Stimulated activated CD4-positive, alpha-beta T cell treated with anti-CD3 and anti-CD28 coated beads, Interleukin-1b, Interleukin-23, amount 100 ng/mL, for 4 hours (primary cell): ENCODE measurements around the gene NADK2.
A peak's percentile ranks its signal among the peaks of the same experiment; 100 is the strongest.

Experiments used
- DNase-seq, 2 donors: peaks; one replicate each; pipeline ENCODE4 v3.0.0-alpha.2; 2020; ENCODE audit warnings: low read depth in 2 of 2

NADK2 gene

DNA sequence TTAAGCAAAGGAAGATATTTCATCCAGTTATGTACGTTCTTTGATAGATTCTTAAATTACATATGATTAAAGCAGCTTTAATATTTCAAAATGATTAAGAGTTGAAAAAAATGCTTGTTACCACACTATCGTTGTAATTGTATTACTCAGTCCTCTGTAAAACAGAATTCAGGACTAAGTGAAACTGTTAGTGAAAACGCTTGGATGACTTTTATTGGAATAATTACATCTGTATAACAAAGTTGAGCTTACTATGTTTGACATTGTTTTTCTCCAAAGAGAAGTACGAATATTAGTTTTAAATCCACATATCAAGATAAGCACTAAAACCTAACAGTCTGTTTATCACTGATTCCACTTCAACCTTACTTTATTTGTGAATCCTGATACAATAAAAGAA lies 8.7 kb upstream of the NADK2 start:
- no peak for DNase-seq

DNA sequence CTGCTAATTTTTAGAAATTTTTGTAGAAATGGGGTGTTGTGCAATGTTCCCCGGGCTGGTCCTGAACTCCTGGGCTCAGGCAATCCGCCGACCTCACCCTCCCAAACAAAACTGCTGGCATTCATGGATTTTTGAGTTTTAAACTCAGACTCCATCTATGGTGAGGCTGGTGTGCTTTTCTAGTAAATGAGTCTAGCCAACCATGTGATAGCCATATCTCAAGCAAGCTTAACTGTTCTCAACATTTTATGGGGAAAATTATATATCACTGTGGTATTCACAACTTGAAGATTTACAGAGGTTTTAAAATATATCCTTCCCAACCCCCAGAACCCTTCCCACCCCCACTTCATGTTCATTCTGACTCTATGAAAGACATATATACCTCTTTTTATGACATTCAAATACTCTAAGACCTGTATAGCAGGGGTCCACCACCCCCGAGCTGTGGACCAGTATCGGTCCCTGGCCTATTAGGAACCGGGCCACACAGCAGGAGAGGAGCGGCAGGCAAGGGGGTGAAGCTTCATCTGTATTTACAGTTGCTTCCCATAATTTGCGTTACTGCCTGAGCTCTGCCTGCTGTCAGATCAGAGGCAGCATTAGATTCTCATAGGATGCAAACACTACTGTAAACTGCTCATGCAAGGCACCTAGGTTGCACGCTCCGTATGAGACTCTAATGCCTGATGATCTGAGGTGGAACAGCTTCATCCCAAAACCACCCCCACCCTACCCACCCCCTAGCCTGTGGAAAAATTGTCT lies 4.5 kb upstream of the NADK2 start:
- DNase-seq: no peak

DNA sequence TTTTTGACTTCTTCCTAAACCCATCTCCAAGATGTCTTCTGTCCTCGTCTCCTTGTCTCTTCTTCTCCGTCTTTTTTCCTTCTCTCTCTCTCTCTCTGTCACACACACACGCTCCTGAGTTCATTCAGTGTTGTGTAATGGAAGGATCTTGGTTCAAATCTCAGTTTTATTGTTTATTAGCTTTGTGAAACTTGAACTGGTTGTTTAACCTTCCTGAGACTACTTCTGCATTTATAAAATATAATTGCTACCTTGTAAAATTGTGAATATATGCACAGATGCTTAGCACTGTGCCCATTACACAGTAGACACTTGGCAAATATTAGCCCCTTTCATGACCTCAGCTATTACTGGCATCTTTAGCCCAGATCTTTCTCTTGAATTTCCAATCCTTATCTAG lies 2.4 kb upstream of the NADK2 start:
- no peak for DNase-seq

DNA sequence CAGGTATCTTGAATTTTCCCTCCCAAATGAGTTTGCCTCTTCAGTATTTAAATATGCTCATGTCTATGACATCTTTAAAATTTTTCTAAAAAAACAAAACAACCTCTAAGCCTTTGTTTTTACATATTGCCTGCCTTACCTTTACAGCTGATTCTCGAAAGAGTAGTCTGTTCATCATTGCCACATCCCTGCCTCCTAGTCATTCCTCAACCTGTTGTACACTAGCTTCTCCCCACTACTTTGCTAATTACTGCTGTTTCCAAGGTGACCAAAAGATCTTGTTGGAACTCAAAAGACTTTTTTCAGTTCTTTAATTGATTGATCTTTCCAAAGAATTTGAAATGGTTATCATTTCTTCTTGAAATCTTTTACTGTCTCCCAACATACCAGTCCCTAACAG lies 1.9 kb upstream of the NADK2 start:
- no peak for DNase-seq

DNA sequence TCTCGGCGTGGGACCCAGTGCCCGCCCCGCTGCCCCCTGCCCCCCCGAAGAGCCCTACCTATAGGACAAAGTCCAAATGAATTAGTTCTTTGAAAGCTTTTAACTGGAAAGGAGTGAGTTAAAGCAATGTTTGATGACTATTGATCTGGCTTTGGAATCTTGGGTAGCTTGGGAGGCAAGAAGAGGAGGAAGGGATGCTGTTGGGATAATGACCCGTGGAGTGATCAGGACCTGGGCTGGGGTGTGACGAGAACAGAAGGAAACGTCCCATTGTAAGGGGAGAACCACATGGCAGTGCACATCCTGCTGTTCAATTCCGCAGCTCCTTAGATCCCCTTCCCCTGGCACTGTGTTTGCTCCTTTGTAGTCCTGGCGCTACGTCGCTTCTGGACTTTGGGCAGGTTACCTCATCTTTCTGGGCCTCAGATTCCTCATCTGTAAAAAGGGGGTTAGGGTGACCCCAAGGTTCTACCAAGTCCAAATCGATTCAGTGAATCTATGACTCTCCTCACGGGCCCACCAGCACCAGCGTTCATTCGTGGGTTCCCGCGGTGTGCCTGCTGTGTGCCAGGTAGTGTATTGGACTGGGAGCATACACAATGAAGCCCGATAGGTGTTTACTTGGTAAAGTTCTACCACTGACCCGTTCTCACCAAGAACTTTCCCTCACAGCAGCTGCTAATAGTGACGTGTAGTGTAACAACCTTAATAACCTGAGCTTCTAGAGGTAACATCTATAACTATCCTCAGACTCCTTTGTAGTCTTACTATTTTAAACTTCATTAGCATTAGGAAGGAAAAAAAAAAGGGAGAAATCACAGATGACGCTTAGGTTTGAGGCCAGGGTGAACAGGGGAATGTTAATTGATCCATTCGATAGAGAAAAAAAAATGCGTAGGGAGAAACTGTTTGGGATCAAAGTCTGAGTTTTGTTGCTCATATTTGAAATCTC lies 1.1 kb upstream of the NADK2 start:
- no peak for DNase-seq

DNA sequence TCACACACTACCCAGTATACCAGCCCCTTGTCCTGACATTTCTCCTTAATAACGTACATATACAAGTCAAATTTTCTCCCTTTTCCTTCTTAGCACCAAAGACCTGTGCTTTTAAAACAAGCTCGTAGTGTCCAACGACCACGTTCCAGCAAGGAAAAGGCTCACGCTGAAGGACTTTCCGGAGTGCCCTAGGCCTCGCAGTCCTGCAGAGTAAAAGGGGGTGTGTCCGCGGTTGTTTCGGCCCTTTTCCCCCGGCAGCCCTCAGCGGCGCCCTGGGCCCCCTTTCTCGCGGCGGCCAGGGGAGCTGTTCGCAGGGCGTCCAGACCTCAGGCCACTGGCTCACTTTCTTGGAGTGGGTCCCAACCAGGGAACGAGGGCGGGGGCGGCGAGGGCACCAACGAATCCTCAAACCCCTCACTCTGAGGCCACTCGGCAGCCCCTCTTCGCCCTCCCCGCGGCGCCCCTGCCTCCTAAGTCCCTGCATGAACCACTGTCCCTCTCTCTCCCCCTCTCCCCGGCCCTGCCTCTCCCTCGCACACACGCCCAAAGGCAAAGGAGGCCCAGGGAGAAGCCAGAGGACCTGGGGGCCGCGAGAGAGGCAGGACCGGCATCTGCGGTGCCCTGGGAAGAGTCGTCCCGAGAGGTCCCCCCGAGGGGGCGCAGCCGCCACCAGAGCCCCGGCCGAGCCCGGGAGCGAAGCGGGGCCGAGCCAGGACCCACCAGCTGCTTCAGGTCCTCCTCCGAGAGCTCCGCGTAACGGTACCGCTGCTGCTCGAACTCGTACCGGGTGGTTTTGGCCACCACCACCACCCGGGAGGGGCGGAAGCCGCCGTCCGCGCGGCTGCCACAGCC lies 720 bp downstream of the NADK2 start:
- peak in 1 of 2 donors; percentile 13 for DNase-seq

DNA sequence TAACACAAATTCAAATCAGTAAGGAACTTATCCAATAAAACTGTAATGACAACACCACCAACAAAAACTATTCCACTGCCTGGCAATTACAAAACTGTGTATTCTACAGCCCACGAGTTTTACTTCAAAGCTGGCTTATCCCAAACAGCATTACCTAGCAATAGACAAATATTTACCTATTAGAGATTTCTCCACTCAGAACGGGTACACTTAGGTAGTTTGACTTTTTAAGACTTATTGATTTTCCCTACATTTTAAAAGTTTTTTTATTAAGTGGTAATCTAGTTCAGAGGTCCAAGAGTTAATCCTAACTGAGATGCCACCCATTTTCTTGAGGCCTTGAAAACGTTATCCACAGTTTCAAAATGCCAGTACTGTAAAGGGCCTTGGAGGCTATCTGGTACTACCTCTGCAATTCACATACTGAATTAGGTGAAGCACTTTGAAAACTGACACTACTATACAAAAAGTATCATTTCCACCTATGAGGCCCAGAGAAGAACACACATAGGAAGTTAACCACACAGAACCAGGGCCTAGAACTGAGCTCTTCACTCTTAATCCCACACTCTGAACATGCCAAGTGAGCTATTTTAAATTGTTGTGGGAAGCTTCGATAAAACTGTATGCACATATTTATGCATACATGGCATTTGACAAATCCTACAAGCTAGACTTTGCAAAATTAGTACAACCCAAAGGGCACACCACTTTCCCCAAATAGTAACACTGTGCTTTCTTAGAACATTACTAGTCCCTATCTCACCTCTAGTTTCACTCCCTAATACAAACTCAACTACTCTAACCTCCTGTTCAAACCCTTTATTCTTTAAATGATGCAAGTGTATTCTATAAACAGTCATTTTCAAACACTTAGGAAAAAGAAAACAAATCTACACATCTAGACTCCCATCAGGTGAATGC lies 2.1 kb downstream of the NADK2 start:
- DNase-seq: no peak

DNA sequence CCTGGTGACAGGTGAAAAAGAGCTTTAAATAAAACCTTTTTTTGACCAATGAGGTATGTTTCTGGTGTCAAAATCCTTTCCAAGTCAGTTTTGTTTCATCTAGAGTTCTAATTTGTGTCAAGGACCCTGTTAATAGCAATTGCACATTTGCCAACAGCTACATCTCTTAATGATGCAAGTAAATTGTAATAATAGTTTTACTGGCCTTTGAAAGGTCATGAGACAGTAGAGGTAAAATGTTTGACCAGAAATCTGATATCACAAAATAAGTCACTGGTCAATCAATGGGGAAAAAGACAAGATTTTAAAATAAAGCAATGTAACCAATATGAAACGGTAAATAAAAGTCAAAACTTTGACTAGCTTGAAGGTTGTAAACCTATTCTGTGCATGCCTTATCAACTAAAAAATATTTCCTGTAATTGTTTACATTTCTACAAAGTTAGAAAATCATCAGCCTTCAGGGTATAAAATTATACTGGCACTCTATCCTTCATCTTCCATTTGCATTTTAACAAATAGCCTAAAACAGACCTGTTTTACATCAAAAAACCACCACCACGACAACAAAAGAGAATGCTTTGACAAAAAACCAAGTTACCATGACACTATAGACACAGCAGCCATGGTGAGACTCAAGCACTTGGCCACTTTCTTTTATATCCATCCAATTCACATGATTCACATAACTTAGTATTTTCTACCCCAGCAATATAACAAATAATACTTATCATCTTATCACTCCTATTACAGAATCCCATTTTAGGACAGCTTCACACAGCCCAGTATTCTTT lies 3.0 kb downstream of the NADK2 start:
- no peak for DNase-seq

DNA sequence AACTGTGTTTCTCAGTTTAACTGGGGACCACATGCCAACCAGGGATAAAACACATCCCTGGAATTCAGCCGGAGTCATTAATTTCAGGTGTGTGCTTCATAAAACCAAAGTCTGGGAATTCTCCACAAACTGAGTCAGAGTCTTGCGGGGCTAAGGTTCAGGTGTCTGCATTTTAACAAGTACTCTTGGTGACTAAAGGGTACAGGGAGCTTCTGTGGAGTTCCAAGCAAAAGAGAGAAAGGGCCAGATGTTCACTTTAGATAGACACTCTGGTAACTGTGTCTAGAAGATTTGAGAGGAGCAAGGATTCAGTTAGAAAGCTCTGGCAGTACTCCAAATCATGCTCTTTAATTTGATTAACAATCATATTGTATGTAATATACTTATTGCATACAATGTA lies 4.0 kb downstream of the NADK2 start:
- no peak for DNase-seq

DNA sequence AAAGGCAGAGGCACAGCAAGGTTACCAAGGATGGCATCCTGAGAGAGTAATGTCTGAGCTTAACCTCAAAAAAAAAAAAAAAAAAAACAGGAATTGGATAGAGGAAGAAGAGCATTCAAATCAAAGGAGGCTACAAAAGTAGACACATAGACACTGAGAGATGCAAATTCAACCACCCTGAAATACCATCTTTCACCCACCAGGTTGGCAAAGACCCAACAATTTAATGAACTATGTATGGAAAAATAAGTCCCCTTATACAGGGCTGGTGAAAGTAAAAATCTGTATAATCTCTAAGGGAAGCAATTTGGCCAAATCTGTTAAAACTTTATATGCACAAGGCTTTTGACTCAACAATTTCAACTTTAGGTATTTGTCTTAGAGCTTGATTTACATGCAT lies 4.9 kb downstream of the NADK2 start:
- no peak for DNase-seq

DNA sequence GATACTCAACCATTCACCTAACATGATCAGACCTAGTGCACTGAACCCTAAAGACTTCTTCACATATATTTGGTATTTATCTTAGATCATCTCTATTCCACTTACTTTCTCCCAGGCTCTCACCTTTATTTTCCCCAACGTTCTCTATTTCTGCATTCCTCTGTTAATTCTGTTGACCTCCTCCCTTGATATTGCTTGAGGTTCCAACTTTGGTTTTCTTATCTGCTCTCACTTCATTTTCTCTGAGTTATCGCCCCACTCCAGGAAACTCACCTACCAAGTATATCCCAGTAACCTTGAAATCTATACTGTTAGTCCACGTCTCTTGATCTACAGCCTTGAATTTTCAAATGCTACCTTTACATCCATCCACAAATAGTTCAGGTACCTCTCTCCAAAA lies 9.2 kb downstream of the NADK2 start:
- DNase-seq: no peak

DNA sequence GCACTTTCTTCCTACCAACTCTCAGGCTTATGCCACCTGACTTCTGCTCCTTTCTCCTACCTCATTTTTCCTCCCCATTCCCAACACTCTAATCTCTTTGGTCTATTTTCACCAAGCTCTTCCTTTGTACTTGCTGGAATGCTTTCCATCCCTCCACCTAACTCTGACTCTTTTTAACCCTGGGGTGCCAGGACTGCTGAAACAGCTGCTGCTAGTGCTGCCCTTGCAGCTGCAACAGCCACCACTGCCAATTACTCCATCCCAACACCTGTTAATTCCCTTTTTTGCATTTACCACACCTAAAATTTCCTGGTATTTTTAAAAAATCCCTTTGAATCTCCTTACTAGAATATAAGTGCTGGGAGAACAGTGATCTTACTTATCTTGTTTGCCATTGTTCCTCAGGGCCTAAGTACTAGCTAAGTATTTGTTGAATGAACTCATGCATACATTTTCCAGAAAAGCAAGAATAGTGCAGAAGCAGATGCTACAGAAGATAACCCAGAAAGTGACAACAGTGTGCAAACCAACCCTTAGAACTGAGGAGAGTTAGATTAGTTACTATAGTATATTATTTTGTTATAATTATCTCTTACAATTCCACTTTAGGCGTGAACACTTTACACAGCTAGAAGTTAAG lies 11.5 kb downstream of the NADK2 start:
- DNase-seq: no peak

DNA sequence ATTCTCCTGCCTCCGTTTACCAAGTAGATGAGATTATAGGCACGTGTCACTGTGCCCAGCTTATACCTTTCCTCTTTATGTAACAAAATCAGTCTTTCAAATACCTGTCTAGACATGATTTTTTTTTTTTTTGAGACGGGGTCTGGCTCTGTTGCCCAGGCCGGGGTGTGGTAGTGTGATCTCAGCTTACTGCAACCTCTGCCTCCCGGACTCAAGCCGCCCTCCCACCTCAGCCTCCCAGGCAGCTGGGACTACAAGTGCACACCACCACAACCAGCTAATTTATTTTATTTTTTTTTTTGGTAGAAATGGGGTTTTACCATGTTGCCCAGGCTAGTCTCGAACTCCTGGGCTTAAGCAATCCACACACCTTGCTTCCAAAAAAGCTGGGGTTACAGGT lies 13.2 kb downstream of the NADK2 start:
- DNase-seq: no peak

DNA sequence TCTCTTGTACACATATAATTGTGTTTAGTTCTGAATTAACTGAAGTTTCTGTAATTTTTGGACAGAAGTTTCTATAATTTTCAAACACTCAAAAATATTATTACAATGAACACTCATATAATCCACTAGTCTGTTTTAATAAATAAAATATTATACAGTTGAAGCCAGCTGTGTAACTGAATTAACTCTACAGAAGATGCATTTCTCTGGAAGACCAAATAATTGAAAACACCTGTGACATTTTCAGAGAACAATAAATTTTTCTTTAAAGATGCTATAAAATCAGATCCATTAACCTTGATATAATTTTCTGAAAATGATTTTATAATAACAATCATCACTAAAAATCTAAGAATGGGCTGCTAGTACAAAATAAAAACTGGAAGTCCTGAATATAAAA lies 14.7 kb downstream of the NADK2 start:
- DNase-seq: no peak

DNA sequence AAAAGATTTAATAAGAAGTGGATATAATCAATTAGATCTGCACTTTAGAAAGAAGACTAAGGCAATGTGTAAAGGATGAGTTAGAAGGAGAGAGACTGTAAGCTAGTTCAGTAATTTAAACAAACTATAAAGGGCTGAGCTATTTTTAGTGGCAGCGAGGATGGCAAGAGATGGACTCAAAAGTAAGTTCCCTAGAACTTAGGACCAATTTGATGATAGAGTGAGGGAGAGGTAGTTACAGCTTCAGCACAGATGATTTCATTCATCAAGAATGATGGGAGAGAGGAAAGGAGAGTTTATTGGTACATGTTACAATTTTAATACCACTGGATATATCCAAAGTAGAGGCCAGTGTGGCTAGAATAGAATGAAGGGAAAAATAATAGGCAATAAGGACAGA lies 19.1 kb downstream of the NADK2 start:
- no peak for DNase-seq

DNA sequence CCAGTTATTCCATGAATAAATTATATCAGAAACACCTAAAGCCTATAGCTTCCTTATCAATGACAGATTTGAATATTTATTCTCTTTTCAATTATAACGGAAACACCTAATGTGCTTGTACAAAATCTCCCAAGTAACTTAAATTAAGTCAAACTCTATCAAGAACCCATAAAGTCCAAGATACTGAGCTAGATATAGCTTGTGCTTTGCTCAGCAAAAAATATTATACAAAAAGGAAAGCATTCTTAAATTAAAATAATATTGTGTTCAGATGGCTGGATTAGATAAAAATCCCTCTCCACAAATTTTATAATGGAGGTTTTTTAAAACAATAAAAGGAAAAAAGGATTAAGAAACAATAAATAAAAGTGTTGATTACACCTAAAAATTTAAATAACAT lies 23.7 kb downstream of the NADK2 start:
- DNase-seq: no peak

DNA sequence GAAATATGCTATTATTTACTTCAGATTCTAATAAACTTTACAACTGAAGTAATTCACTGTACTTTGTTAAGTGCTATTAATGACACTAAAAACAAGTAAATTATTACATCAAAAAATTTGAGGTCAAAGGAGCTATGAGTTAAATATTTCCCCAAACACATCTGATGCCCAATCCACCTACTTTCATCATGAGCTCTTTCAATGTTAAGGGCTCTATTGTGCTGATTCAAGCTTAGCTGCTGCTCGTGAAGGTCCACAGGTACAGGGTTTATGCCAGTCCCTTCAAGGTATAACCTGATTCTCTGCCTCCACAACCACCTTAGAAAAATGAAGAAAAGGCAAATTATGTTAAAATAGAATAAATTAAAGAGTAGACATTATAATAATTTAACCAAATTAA lies 24.2 kb downstream of the NADK2 start:
- no peak for DNase-seq

DNA sequence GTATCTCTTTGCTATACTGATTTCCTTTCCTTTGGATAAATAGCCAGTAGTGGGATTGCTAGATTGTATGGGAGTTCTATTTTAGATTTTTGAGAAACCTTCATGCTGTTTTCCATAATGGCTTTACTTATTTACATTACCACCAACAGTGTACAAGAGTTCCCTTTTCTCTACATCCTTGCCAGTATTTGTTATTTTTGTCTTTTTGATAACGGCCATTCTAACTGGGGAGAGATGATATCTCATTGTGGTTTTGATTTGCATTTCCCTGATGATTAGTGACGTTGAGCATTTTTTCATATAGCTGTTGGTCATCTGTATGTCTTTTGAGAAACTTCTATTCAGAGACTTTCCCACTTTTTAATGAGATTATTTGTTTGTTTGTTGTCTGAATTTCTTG lies 25.8 kb downstream of the NADK2 start:
- DNase-seq: no peak

DNA sequence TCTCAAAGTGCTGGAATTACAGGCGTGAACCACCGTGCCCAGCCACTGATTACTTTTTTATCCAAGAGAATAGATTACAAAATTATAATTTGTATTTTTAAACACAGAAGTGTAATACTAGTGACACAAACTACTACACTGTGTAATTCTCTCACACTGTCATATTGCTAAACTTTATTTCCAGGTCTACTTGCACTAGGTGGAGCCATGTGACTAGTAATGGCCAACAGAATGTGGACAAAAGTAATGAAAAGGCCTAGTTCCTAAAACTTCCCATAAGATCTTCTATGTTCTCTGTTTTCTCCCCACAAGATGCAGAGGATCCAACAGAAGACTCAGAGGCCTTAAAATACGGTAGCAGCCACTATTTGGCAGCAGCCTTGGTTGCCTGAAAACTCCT lies 27.3 kb downstream of the NADK2 start:
- DNase-seq: no peak

DNA sequence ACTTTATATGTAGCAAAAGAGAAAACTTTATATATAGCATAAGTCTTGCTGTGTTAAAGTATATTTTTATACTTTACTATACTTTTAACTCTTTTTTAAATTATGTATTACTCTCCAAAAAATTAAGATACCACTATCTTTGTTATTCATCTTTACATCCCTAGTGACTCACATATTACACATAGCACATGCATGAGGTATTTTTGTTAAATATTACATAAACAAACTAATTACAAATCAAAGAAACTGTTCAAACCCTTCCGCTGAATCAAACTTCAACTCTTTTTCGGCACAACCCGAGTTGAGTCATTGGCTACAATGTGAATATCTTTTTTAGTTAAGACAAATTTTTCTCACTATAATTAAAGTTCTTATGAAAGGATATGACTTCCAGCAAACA lies 32.1 kb downstream of the NADK2 start:
- DNase-seq: no peak
